HepG2 (cell line): ENCODE results near the gene SRCIN1. TPM values are rescaled to one million over a fixed set of nuclear protein-coding genes. Genes with fewer than 3 reads are reported as not detected.

Experiments
- ATRX ChIP-seq: sonication (generic); formaldehyde crosslinking; IDR thresholded peaks from 2 replicates; pipeline ENCODE4 v1.4.0; 2020; ENCODE audit warnings: missing genetic modification reagents, borderline replicate concordance
- DPF2 ChIP-seq: sonication (generic); formaldehyde crosslinking; IDR thresholded peaks from 2 replicates; pipeline ENCODE4 v1.4.0; 2020; ENCODE audit warnings: mild to moderate bottlenecking, low read depth, missing genetic modification reagents, borderline replicate concordance
- GLI4 ChIP-seq: sonication (generic); formaldehyde crosslinking; IDR thresholded peaks from 2 replicates; pipeline ENCODE4 v1.5.1; 2020; ENCODE audit warnings: missing genetic modification reagents, mild to moderate bottlenecking, moderate library complexity, borderline replicate concordance
- HHEX ChIP-seq: IDR thresholded peaks from 2 replicates; pipeline ENCODE4 v1.6.1; 2016; ENCODE audit warnings: control low read depth
- HNRNPLL ChIP-seq: fragments of 200-400 bp; formaldehyde crosslinking; IDR thresholded peaks from 2 replicates; pipeline ENCODE4 v1.6.1; 2017; ENCODE audit warnings: mild to moderate bottlenecking, low read depth, low read length; ENCODE audit not compliant: poor library complexity, severe bottlenecking
- KAT2B ChIP-seq: fragments of 150-350 bp; IDR thresholded peaks from 2 replicates; pipeline ENCODE4 v1.6.1; 2014; ENCODE audit warnings: low read depth, low read length, borderline replicate concordance
- KAT8 ChIP-seq: IDR thresholded peaks from 2 replicates; pipeline ENCODE4 v1.6.1; 2016; ENCODE audit warnings: missing genetic modification reagents, missing compliant biosample characterization
- MAFG ChIP-seq: sonication (generic); formaldehyde crosslinking; IDR thresholded peaks from 2 replicates; pipeline ENCODE4 v1.5.1; 2020; ENCODE audit warnings: mild to moderate bottlenecking, missing genetic modification reagents
- NFIC ChIP-seq: IDR thresholded peaks from 2 replicates; pipeline ENCODE4 v1.6.1; 2012; ENCODE audit warnings: mild to moderate bottlenecking, low read length, inconsistent platforms
- PAF1 ChIP-seq: IDR thresholded peaks from 2 replicates; pipeline ENCODE4 v1.6.1; 2016; ENCODE audit warnings: missing genetic modification reagents, missing compliant biosample characterization
- POLR2AphosphoS5 ChIP-seq: IDR thresholded peaks from 2 replicates; pipeline ENCODE4 v1.6.1; 2012; ENCODE audit warnings: low read depth, low read length
- RFX1 ChIP-seq: fragments of 450-650 bp; IDR thresholded peaks from 2 replicates; pipeline ENCODE4 v1.6.1; 2017
- TAF1 ChIP-seq: sonication (generic); formaldehyde crosslinking; IDR thresholded peaks from 2 replicates; pipeline ENCODE4 v1.4.0; 2020; ENCODE audit warnings: missing genetic modification reagents
- TBX2 ChIP-seq: sonication (generic); formaldehyde crosslinking; IDR thresholded peaks from 2 replicates; pipeline ENCODE4 v1.5.0; 2020; ENCODE audit warnings: missing genetic modification reagents, mild to moderate bottlenecking, borderline replicate concordance
- ZNF17 ChIP-seq: sonication (generic); formaldehyde crosslinking; IDR thresholded peaks from 2 replicates; pipeline ENCODE4 v1.5.0; 2020; ENCODE audit warnings: mild to moderate bottlenecking, missing genetic modification reagents
- ZNF225 ChIP-seq: sonication (generic); formaldehyde crosslinking; IDR thresholded peaks from 2 replicates; pipeline ENCODE4 v1.4.0; 2020; ENCODE audit warnings: mild to moderate bottlenecking, missing genetic modification reagents
- ZNF33A ChIP-seq: sonication (generic); formaldehyde crosslinking; IDR thresholded peaks from 2 replicates; pipeline ENCODE4 v1.5.1; 2020; ENCODE audit warnings: missing genetic modification reagents, mild to moderate bottlenecking, moderate library complexity, borderline replicate concordance
- ZNF678 ChIP-seq: sonication (generic); formaldehyde crosslinking; IDR thresholded peaks from 2 replicates; pipeline ENCODE4 v1.4.0; 2020; ENCODE audit warnings: mild to moderate bottlenecking, missing genetic modification reagents
- polyA plus RNA-seq, 8 experiments: library from polyadenylated mRNA; depleted of rRNA in 3 of 8; stranded (reverse) in 7 of 8; unstranded in 1 of 8; fragments of >200 nt; fragmentation: Illumina TruSeq in 4 of 8; extraction: Trizol in 4 of 8; gene quantifications; 2 replicates each; pipeline versions ENCODE4 v1.2.1 to v1.2.3, GENCODE V29; 2011 to 2016; ENCODE audit warnings: low read depth in 4 of 8, missing spikeins in 1 of 8, mixed read lengths in 1 of 8; ENCODE audit not compliant: insufficient read depth in 1 of 8
- total RNA-seq, 5 experiments: library from RNA; depleted of rRNA; stranded (reverse); fragments of >200 nt; fragmentation: Illumina TruSeq; extraction: Trizol; gene quantifications; 2 replicates each; pipeline ENCODE4 v1.2.3, GENCODE V29; 2016; ENCODE audit warnings: low read depth in 1 of 5
- TF ChIP-seq, protein P1 (sequence below): sonication (generic); formaldehyde crosslinking; IDR thresholded peaks from 2 replicates; pipeline ENCODE4 v1.4.0; 2020; ENCODE audit warnings: missing genetic modification reagents
- TF ChIP-seq, protein P2 (sequence below): IDR thresholded peaks from 2 replicates; pipeline ENCODE4 v1.6.1; 2016; ENCODE audit warnings: mild to moderate bottlenecking, missing biosample characterization, missing genetic modification reagents
- TF ChIP-seq, protein P3 (sequence below): IDR thresholded peaks from 2 replicates; pipeline ENCODE4 v1.4.0; 2020; ENCODE audit warnings: mild to moderate bottlenecking, missing genetic modification reagents
- TF ChIP-seq, protein P4 (sequence below): sonication (generic); formaldehyde crosslinking; IDR thresholded peaks from 2 replicates; pipeline ENCODE4; 2020; ENCODE audit warnings: missing genetic modification reagents, mild to moderate bottlenecking, borderline replicate concordance

Gene SRCIN1
- total and polyA plus RNA-seq, 2 of the 13 experiments (the other 11 are each of a cell fraction or from before 2014, with no cell fraction given), result 1.2 to 9.6 TPM

DNA sequence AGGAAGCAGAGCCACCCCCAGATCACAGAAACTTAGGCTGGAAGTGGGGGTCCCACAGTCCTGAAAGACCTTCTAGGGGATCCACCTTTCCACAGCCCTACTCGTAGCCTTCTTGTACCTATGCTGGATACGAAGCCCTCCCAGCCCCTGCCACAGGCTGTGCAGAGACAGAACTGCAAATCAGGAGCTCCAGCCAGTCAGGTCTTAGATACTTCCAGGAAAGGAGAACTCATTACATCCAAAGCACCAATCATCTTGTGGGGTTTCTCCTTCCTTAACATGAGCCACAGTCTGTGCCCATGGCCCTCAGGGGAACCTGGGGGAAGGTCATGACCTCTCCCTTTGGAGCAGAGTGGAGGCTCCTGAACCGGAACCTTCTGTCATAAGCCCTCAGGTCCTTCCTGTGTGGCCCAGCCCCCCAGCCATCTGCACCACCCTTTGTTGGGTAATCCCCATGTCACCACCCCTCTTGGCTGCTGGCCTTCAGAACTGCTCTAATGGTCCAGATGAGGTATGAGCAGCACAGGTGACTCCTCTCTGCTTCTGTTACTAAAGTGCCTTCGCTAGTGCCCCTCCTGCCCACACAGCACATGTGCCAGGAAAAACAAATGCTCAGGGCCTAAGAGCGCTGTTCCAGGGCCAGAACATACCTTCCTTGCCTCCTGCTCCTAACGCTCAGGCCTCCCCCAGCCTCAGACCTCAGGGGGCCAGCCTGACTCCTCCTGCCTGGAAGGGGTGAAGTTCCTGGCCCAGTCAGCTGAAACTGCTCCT lies 14.6 kb downstream of the SRCIN1 start (continued):
- TF ChIP-seq, protein P1, sequence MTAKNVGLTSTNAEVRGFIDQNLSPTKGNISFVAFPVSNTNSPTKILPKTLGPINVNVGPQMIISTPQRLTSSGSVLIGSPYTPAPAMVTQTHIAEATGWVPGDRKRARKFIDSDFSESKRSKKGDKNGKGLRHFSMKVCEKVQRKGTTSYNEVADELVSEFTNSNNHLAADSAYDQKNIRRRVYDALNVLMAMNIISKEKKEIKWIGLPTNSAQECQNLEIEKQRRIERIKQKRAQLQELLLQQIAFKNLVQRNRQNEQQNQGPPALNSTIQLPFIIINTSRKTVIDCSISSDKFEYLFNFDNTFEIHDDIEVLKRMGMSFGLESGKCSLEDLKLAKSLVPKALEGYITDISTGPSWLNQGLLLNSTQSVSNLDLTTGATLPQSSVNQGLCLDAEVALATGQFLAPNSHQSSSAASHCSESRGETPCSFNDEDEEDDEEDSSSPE (CRISPR knock-in tag), result no peak
- TF ChIP-seq KAT2B, result no peak
- TF ChIP-seq, protein P2, sequence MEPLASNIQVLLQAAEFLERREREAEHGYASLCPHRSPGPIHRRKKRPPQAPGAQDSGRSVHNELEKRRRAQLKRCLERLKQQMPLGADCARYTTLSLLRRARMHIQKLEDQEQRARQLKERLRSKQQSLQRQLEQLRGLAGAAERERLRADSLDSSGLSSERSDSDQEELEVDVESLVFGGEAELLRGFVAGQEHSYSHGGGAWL (CRISPR knock-in tag), result peak; percentile 58; the same call in 1 of the 2 replicates
- no peak for TF ChIP-seq DPF2
- no peak for TF ChIP-seq GLI4 (CRISPR knock-in tag)
- no peak for TF ChIP-seq ZNF678 (CRISPR knock-in tag)
- no peak for TF ChIP-seq HHEX (CRISPR knock-in tag)
- TF ChIP-seq RFX1, result no peak
- no peak for TF ChIP-seq PAF1 (CRISPR knock-in tag)
- no peak; the same call in 1 of the 2 replicates for TF ChIP-seq ZNF225 (CRISPR knock-in tag)
- TF ChIP-seq, protein P3, sequence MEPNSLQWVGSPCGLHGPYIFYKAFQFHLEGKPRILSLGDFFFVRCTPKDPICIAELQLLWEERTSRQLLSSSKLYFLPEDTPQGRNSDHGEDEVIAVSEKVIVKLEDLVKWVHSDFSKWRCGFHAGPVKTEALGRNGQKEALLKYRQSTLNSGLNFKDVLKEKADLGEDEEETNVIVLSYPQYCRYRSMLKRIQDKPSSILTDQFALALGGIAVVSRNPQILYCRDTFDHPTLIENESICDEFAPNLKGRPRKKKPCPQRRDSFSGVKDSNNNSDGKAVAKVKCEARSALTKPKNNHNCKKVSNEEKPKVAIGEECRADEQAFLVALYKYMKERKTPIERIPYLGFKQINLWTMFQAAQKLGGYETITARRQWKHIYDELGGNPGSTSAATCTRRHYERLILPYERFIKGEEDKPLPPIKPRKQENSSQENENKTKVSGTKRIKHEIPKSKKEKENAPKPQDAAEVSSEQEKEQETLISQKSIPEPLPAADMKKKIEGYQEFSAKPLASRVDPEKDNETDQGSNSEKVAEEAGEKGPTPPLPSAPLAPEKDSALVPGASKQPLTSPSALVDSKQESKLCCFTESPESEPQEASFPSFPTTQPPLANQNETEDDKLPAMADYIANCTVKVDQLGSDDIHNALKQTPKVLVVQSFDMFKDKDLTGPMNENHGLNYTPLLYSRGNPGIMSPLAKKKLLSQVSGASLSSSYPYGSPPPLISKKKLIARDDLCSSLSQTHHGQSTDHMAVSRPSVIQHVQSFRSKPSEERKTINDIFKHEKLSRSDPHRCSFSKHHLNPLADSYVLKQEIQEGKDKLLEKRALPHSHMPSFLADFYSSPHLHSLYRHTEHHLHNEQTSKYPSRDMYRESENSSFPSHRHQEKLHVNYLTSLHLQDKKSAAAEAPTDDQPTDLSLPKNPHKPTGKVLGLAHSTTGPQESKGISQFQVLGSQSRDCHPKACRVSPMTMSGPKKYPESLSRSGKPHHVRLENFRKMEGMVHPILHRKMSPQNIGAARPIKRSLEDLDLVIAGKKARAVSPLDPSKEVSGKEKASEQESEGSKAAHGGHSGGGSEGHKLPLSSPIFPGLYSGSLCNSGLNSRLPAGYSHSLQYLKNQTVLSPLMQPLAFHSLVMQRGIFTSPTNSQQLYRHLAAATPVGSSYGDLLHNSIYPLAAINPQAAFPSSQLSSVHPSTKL (CRISPR knock-in tag), result peak; percentile 41; the same call in 1 of the 2 replicates
- TF ChIP-seq NFIC, result no peak; the same call in 1 of the 2 replicates
- TF ChIP-seq, protein P4, sequence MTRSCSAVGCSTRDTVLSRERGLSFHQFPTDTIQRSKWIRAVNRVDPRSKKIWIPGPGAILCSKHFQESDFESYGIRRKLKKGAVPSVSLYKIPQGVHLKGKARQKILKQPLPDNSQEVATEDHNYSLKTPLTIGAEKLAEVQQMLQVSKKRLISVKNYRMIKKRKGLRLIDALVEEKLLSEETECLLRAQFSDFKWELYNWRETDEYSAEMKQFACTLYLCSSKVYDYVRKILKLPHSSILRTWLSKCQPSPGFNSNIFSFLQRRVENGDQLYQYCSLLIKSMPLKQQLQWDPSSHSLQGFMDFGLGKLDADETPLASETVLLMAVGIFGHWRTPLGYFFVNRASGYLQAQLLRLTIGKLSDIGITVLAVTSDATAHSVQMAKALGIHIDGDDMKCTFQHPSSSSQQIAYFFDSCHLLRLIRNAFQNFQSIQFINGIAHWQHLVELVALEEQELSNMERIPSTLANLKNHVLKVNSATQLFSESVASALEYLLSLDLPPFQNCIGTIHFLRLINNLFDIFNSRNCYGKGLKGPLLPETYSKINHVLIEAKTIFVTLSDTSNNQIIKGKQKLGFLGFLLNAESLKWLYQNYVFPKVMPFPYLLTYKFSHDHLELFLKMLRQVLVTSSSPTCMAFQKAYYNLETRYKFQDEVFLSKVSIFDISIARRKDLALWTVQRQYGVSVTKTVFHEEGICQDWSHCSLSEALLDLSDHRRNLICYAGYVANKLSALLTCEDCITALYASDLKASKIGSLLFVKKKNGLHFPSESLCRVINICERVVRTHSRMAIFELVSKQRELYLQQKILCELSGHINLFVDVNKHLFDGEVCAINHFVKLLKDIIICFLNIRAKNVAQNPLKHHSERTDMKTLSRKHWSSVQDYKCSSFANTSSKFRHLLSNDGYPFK, result peak; percentile 19; the same call in 1 of the 2 replicates
- no peak for TF ChIP-seq ZNF17
- no peak for TF ChIP-seq TBX2 (CRISPR knock-in tag)
- TF ChIP-seq ZNF33A (CRISPR knock-in tag), result no peak
- TF ChIP-seq MAFG (CRISPR knock-in tag), result no peak
- TF ChIP-seq KAT8 (CRISPR knock-in tag), result 0 out of 2 replicates have a peak, but pooled peaks have one; percentile 31
- no peak for TF ChIP-seq HNRNPLL
- peak; percentile 3; the same call in 1 of the 2 replicates for TF ChIP-seq POLR2AphosphoS5
- TF ChIP-seq ATRX (CRISPR knock-in tag), result no peak
- TF ChIP-seq TAF1, result peak; percentile 15; the same call in 1 of the 2 replicates
